SK-N-SH treated with all-trans-retinoic acid at 6 μM for 48 hours (cell line): ENCODE data around the gene C3orf52.

Experiments used
- ATAC-seq: fragments of 200-7000 bp; cut with Tn5 transposase; 3 replicates; pipeline ENCODE4 v1.9.1; 2020; ENCODE audit warnings: mild to moderate bottlenecking, moderate library complexity
- ARNTL ChIP-seq: fragments of 450-650 bp; formaldehyde crosslinking; IDR thresholded peaks from 2 replicates; pipeline ENCODE4 v1.5.0; 2020; ENCODE audit warnings: low read depth, mild to moderate bottlenecking, moderate library complexity, borderline replicate concordance
- BACH2 ChIP-seq: fragments of 250-450 bp; sonication (Bioruptor Pico); IDR thresholded peaks from 2 replicates; pipeline ENCODE4 v1.9.0; 2021; ENCODE audit warnings: mild to moderate bottlenecking, borderline replicate concordance
- CSDC2 ChIP-seq: fragments of 250-450 bp; sonication (Bioruptor Pico); IDR thresholded peaks from 2 replicates; pipeline ENCODE4 v1.5.0; 2020; ENCODE audit warnings: mild to moderate bottlenecking, moderate library complexity
- CSRNP3 ChIP-seq: fragments of 250-450 bp; sonication (Bioruptor Pico); IDR thresholded peaks from 2 replicates; pipeline ENCODE4 v1.5.1; 2021; ENCODE audit warnings: mild to moderate bottlenecking, moderate library complexity
- ESRRG ChIP-seq: fragments of 250-450 bp; sonication (Bioruptor Pico); IDR thresholded peaks from 2 replicates; pipeline ENCODE4 v1.6.1; 2021; ENCODE audit warnings: mild to moderate bottlenecking
- OSR1 ChIP-seq: fragments of 250-450 bp; sonication (Bioruptor Pico); IDR thresholded peaks from 2 replicates; pipeline ENCODE4 v1.8.0; 2022; ENCODE audit warnings: moderate library complexity, mild to moderate bottlenecking, inconsistent platforms
- PATZ1 ChIP-seq: fragments of 250-450 bp; sonication (Bioruptor Pico); IDR thresholded peaks from 2 replicates; pipeline ENCODE4 v1.8.0; 2020; ENCODE audit warnings: mild to moderate bottlenecking, moderate library complexity, borderline replicate concordance
- POU6F1 ChIP-seq: fragments of 250-450 bp; sonication (Bioruptor Pico); IDR thresholded peaks from 2 replicates; pipeline ENCODE4 v1.8.0; 2021; ENCODE audit warnings: low read depth, mild to moderate bottlenecking, moderate library complexity, borderline replicate concordance
- PPARA ChIP-seq: fragments of 250-450 bp; sonication (Bioruptor Pico); IDR thresholded peaks from 2 replicates; pipeline ENCODE4 v1.5.0; 2020; ENCODE audit warnings: mild to moderate bottlenecking, borderline replicate concordance
- RARB ChIP-seq: fragments of 250-450 bp; sonication (Bioruptor Pico); IDR thresholded peaks from 2 replicates; pipeline ENCODE4 v1.8.0; 2021; ENCODE audit warnings: mild to moderate bottlenecking, moderate library complexity
- SNAI2 ChIP-seq: fragments of 250-450 bp; sonication (Bioruptor Pico); IDR thresholded peaks from 2 replicates; pipeline ENCODE4 v1.5.0; 2020; ENCODE audit warnings: mild to moderate bottlenecking, moderate library complexity
- TCF4 ChIP-seq: fragments of 250-450 bp; sonication (Bioruptor Pico); IDR thresholded peaks from 2 replicates; pipeline ENCODE4 v1.8.0; 2021; ENCODE audit warnings: mild to moderate bottlenecking, moderate library complexity, borderline replicate concordance
- TOX ChIP-seq: fragments of 250-450 bp; sonication (Bioruptor Pico); IDR thresholded peaks from 2 replicates; pipeline ENCODE4 v1.8.0; 2021; ENCODE audit warnings: mild to moderate bottlenecking, moderate library complexity, borderline replicate concordance
- TSHZ2 ChIP-seq: fragments of 250-450 bp; sonication (Bioruptor Pico); IDR thresholded peaks from 2 replicates; pipeline ENCODE4 v1.5.0; 2020; ENCODE audit warnings: mild to moderate bottlenecking, moderate library complexity
- ZC3H10 ChIP-seq: fragments of 250-450 bp; sonication (Bioruptor Pico); IDR thresholded peaks from 2 replicates; pipeline ENCODE4 v1.5.1; 2021; ENCODE audit warnings: mild to moderate bottlenecking, moderate library complexity
- ZFP3 ChIP-seq: fragments of 250-450 bp; sonication (Bioruptor Pico); IDR thresholded peaks from 2 replicates; pipeline ENCODE4 v1.5.0; 2020; ENCODE audit warnings: mild to moderate bottlenecking, moderate library complexity
- ZFP30 ChIP-seq: fragments of 450-650 bp; formaldehyde crosslinking; IDR thresholded peaks from 2 replicates; pipeline ENCODE4 v1.5.0; 2022; ENCODE audit warnings: mild to moderate bottlenecking, moderate library complexity
- ZNF70 ChIP-seq: fragments of 450-650 bp; formaldehyde crosslinking; IDR thresholded peaks from 2 replicates; pipeline ENCODE4 v1.5.0; 2020; ENCODE audit warnings: mild to moderate bottlenecking, moderate library complexity
- ZNF8 ChIP-seq: fragments of 450-650 bp; formaldehyde crosslinking; IDR thresholded peaks from 2 replicates; pipeline ENCODE4 v1.5.0; 2020; ENCODE audit warnings: mild to moderate bottlenecking, moderate library complexity

Gene C3orf52

GRCh38 chr3:112126511-112126911 lies 40.3 kb downstream of the C3orf52 start:
- TF ChIP-seq ZFP30 (CRISPR knock-in tag): no peak
- no peak for TF ChIP-seq PPARA
- no peak for TF ChIP-seq SNAI2
- TF ChIP-seq CSDC2 (CRISPR knock-in tag): no peak
- no peak for TF ChIP-seq TCF4 (CRISPR knock-in tag)
- no peak for ATAC-seq

- ATAC-seq: no peak
- TF ChIP-seq ARNTL (CRISPR knock-in tag): no peak
- no peak for TF ChIP-seq TOX (CRISPR knock-in tag)
- no peak for TF ChIP-seq ZNF70
- no peak for TF ChIP-seq PPARA
- no peak for TF ChIP-seq CSRNP3 (CRISPR knock-in tag)
- no peak for TF ChIP-seq RARB (CRISPR knock-in tag)
- TF ChIP-seq ZFP3 (CRISPR knock-in tag): no peak
- no peak for TF ChIP-seq PATZ1 (CRISPR knock-in tag)
- no peak for TF ChIP-seq TSHZ2 (CRISPR knock-in tag)
- no peak for TF ChIP-seq ZC3H10 (CRISPR knock-in tag)
Observed at GRCh38 chr3:112127522-112128494, 41.6 kb downstream of the C3orf52 start.

- TF ChIP-seq TOX (CRISPR knock-in tag) (no peak), CSRNP3 (CRISPR knock-in tag) (no peak), ZNF8 (CRISPR knock-in tag) (no peak), ZNF70 (no peak), RARB (CRISPR knock-in tag) (no peak), SNAI2 (no peak)
- ATAC-seq: no peak
Observed at GRCh38 chr3:112128843-112129727, 42.9 kb downstream of the C3orf52 start.

GRCh38 chr3:112129925-112130637 lies 43.9 kb downstream of the C3orf52 start:
- no peak for ATAC-seq
- TF ChIP-seq CSRNP3 (CRISPR knock-in tag): no peak
- TF ChIP-seq ZFP3 (CRISPR knock-in tag): no peak
- no peak for TF ChIP-seq ESRRG
- no peak for TF ChIP-seq ZNF70
- TF ChIP-seq ZC3H10 (CRISPR knock-in tag): no peak
- TF ChIP-seq ARNTL (CRISPR knock-in tag): no peak
- TF ChIP-seq OSR1 (CRISPR knock-in tag): no peak
- TF ChIP-seq POU6F1 (CRISPR knock-in tag): no peak
- no peak for TF ChIP-seq BACH2 (CRISPR knock-in tag)
